Measurements from ENCODE around the gene KIAA0930. TPM values are rescaled to one million over a fixed set of nuclear protein-coding genes. Genes with fewer than 3 reads are reported as not detected.
"Not testable (repeated sequence)": the region's sequence is repeated elsewhere in the genome, so short reads cannot be mapped to it uniquely, and the experiment has no call there.

The KIAA0930 gene
- total RNA-seq, 4 donors from 2014 or later, result 9.4 to 31.8 (median 19.6) TPM

DNA sequence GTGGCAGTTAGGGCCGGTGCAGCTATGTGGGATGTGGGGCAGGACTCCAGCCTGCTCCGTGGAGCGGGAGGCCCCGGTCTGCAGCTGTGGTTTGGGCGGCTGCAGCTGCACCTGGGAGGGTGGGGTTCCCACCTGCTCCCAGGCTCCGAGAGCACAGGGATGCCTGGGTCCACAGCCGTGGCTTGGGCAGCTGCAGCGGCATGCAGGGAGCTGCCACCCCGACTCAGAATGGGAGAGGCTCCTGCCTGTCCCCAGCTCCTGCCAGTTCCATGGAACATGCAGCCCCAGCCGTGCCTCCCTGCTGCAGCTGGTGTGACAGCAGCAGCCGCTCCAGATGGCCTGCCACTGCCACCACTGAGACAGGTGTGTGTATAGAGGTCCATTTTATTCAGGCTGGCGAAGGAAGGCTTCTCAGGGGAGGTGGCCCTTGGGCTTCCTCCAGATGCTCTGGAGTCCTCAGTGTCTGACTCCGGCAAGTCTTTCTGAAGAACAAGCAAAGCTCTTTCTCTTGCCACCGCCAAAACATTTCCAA lies 22.3 kb upstream of the KIAA0930 start:
- no peak overlapping the region for H3K27ac ChIP-seq
- DNase-seq, result no peak
- TF ChIP-seq POLR2A (IDR thresholded peaks at IDR 0.05) (no peak), CTCF (IDR thresholded peaks at IDR 0.05) (no peak)
- no peaks in the 10 kb centered on the region for H3K9me3 ChIP-seq
- H3K4me1 ChIP-seq, result no peaks in the 10 kb centered on the region
- no peak overlapping the region for H3K4me3 ChIP-seq
- no peaks in the 10 kb centered on the region for H3K36me3 ChIP-seq
- intact Hi-C loops (cut with DNase I; ENCODE audit: low total_unique reads), result no loop called here
- no peaks in the 10 kb centered on the region for H3K27me3 ChIP-seq

DNA sequence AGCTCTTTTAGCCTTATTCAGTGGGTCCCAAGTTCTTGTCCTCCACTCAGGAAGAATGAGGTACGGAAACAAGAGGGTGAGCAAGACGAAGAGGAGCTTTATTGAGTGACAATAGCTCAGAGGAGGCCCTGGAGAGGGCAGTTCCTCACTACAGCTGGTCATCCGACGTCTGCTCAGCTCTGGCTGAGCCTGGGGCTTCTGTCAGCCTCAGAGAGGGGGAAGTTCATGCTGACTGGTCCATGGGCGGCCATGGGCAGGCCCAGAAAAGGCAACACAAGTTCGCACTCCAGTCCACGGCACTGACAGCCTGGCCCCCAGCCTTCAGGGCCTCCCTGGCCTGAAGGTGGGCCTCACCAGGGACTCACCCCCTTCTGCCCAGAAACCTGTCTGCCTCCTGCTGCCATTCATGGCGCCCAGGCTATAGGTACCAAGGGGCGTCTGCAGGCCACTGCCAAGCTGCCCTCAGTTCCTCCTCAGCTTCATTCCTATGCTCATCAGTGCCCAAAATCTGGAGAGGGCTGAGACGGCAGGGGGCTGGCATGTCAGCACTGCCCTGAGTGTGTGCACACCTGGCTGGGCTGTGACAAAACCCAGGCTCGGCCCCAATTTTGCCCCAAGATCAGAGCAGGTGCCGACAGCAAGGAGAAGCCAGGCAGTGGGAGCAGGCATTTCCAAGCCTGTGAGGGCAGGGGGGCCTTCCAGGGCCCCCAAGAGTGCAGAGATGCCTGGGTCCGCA lies 21.7 kb upstream of the KIAA0930 start:
- Histone ChIP-seq H3K4me1 (no peaks in the 10 kb centered on the region), H3K27me3 (no peaks in the 10 kb centered on the region), H3K9me3 (no peaks in the 10 kb centered on the region), H3K27ac (no peak overlapping the region), H3K4me3 (no peak overlapping the region), H3K36me3 (no peaks in the 10 kb centered on the region)
- TF ChIP-seq CTCF (IDR thresholded peaks at IDR 0.05) (no peak), POLR2A (IDR thresholded peaks at IDR 0.05) (no peak)
- intact Hi-C loops (cut with DNase I; ENCODE audit: low total_unique reads), result no loop called here
- DNase-seq, result no peak

- Histone ChIP-seq H3K9me3 (no peaks in the 10 kb centered on the region), H3K4me3 (no peak overlapping the region), H3K4me1 (no peaks in the 10 kb centered on the region), H3K27ac (no peak overlapping the region), H3K36me3 (no peaks in the 10 kb centered on the region), H3K27me3 (no peaks in the 10 kb centered on the region)
- intact Hi-C loops (cut with DNase I; ENCODE audit: low total_unique reads), result no loop called here
- no peak for TF ChIP-seq CTCF (IDR thresholded peaks at IDR 0.05)
- no peak for TF ChIP-seq POLR2A (IDR thresholded peaks at IDR 0.05)
- no peak for DNase-seq
Measured at GRCh38 chr22:45261407-45262088, 20.9 kb upstream of the KIAA0930 start.

GRCh38 chr22:45260395-45260759 lies 19.7 kb upstream of the KIAA0930 start:
- H3K27ac ChIP-seq; H3K27me3 ChIP-seq; DNase-seq; intact Hi-C loops (cut with DNase I; ENCODE audit: low total_unique reads); H3K4me1 ChIP-seq; H3K36me3 ChIP-seq; H3K9me3 ChIP-seq; H3K4me3 ChIP-seq: not testable (repeated sequence)

DNA sequence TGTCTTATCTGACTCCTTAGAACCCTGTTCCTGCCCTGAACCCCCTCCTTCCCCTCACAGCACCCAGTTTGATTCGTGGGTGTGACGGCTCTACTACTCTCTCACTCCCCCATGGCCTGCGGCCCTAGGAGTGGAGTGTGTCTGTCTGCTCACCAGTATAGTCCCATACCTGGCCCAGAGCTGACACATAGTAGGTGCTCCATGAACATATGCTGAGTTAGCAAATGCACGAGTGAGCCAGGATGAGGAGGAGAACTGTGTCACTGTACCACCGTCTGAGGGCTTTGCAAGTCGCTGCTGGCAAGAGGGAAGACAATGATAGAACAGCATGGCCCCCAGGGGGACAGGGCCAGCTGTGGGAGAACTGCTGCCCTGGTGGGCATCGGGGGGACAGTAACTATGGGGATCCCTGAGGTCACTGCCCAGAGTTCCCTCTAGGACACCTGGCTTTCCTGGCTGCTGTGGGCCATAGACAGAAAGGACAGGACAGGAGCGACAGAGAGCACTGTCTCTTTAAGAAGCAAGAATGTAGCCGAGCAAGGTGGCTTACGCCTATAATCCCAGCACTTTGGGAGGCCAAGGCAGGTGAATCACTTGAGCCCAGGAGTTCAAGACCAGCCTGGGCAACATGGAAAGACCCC lies 19.2 kb upstream of the KIAA0930 start:
- Histone ChIP-seq H3K36me3 (no peaks in the 10 kb centered on the region), H3K27me3 (no peaks in the 10 kb centered on the region), H3K4me3 (no peak overlapping the region), H3K27ac (no peak overlapping the region), H3K4me1 (no peaks in the 10 kb centered on the region), H3K9me3 (no peaks in the 10 kb centered on the region)
- no peak for DNase-seq
- TF ChIP-seq POLR2A (IDR thresholded peaks at IDR 0.05) (no peak), CTCF (IDR thresholded peaks at IDR 0.05) (no peak)
- intact Hi-C loops (cut with DNase I; ENCODE audit: low total_unique reads), result no loop called here

- intact Hi-C loops (cut with DNase I; ENCODE audit: low total_unique reads); H3K27ac ChIP-seq; H3K27me3 ChIP-seq; H3K4me1 ChIP-seq; DNase-seq; H3K9me3 ChIP-seq; H3K4me3 ChIP-seq; H3K36me3 ChIP-seq: not testable (repeated sequence)
Measured at GRCh38 chr22:45257941-45258340, 17.2 kb upstream of the KIAA0930 start.

Measured in uterus (tissue), 4 donors.